ENCODE data around the gene BCL6. TPM values are rescaled to one million over a fixed set of nuclear protein-coding genes. Genes with fewer than 3 reads are reported as not detected.

The BCL6 gene
- total RNA-seq, 2 experiments from 2014 or later: 76.6 to 79.6 TPM

GRCh38 chr3:187758318-187758955 lies 13.2 kb upstream of the BCL6 start:
- Mint-ChIP-seq H3K27ac (no peak overlapping the region), H3K36me3 (ENCODE audit: low read depth) (no peaks in the 10 kb centered on the region), H3K4me1 (ENCODE audit: low read depth) (no peaks in the 10 kb centered on the region), H3K9me3 (no peaks in the 10 kb centered on the region), H3K27me3 (no peaks in the 10 kb centered on the region), H3K4me3 (no peak overlapping the region)
- Histone ChIP-seq H3K4me1 (ENCODE audit: insufficient read depth, low read length) (no peaks in the 10 kb centered on the region), H3K9me3 (ENCODE audit: control insufficient read depth in 1 of 2, insufficient read depth in 1 of 2, low read length in 2 of 2) (no peaks in the 10 kb centered on the region), H3K27me3 (ENCODE audit: control insufficient read depth in 1 of 2, insufficient read depth in 2 of 2, low read length in 2 of 2) (no peaks in the 10 kb centered on the region), H3K4me3 (ENCODE audit: low read length) (no peak overlapping the region), H3K36me3 (ENCODE audit: insufficient read depth, low read length) (no peaks in the 10 kb centered on the region), H3K27ac (ENCODE audit: low read depth in 1 of 2, low read length in 2 of 2) (no peak overlapping the region)
- intact Hi-C loops (cut with DNase I, micrococcal nuclease): no loop called here
- DNase-seq (no peak), ATAC-seq (ENCODE audit: poor library complexity) (no peak)
- ChIA-PET POLR2A (no interaction called here), CTCF (no interaction called here)
- TF ChIP-seq CTCF (IDR thresholded peaks at IDR 0.05): no peak

GRCh38 chr3:187753516-187753915 lies 8.2 kb upstream of the BCL6 start:
- peaks cover 13% of the 10 kb centered on the region for H3K4me1 ChIP-seq (ENCODE audit: insufficient read depth, low read length)
- ChIA-PET CTCF (no interaction called here), POLR2A (no interaction called here)
- H3K27me3 ChIP-seq (ENCODE audit: control insufficient read depth in 1 of 2, insufficient read depth in 2 of 2, low read length in 2 of 2): no peaks in the 10 kb centered on the region
- no peak for TF ChIP-seq CTCF (IDR thresholded peaks at IDR 0.05)
- H3K4me3 Mint-ChIP-seq: no peak overlapping the region
- no peak overlapping the region for H3K27ac Mint-ChIP-seq
- ATAC-seq (ENCODE audit: poor library complexity): no peak
- H3K9me3 ChIP-seq (ENCODE audit: control insufficient read depth in 1 of 2, insufficient read depth in 1 of 2, low read length in 2 of 2): no peaks in the 10 kb centered on the region
- H3K27me3 Mint-ChIP-seq: no peaks in the 10 kb centered on the region
- H3K4me1 Mint-ChIP-seq (ENCODE audit: low read depth): peaks cover 33% of the 10 kb centered on the region
- no peak overlapping the region for H3K27ac ChIP-seq (ENCODE audit: low read depth in 1 of 2, low read length in 2 of 2)
- H3K4me3 ChIP-seq (ENCODE audit: low read length): no peak overlapping the region
- no peak for DNase-seq
- intact Hi-C loops (cut with DNase I, micrococcal nuclease): loop anchor here in 1 of 2 experiments (5.0 kb wide), 1 partner anchor 214 kb away; no protein-coding TSS in a partner anchor
- H3K36me3 Mint-ChIP-seq (ENCODE audit: low read depth): no peaks in the 10 kb centered on the region
- no peaks in the 10 kb centered on the region for H3K36me3 ChIP-seq (ENCODE audit: insufficient read depth, low read length)
- no peaks in the 10 kb centered on the region for H3K9me3 Mint-ChIP-seq

GRCh38 chr3:187750513-187751123 lies 5.3 kb upstream of the BCL6 start:
- Histone ChIP-seq H3K4me3 (ENCODE audit: low read length) (no peak overlapping the region), H3K36me3 (ENCODE audit: insufficient read depth, low read length) (no peaks in the 10 kb centered on the region), H3K9me3 (ENCODE audit: control insufficient read depth in 1 of 2, insufficient read depth in 1 of 2, low read length in 2 of 2) (no peaks in the 10 kb centered on the region), H3K27me3 (ENCODE audit: control insufficient read depth in 1 of 2, insufficient read depth in 2 of 2, low read length in 2 of 2) (no peaks in the 10 kb centered on the region), H3K4me1 (ENCODE audit: insufficient read depth, low read length) (peaks cover 25% of the 10 kb centered on the region), H3K27ac (ENCODE audit: low read depth in 1 of 2, low read length in 2 of 2) (no peak overlapping the region)
- DNase-seq (peak in 1 of 14 experiments; percentile 10), ATAC-seq (ENCODE audit: poor library complexity) (no peak)
- POLR2A ChIA-PET: no interaction called here
- peak overlapping the region; percentile 36 for H3K4me3 Mint-ChIP-seq
- peaks cover 62% of the 10 kb centered on the region for H3K4me1 Mint-ChIP-seq (ENCODE audit: low read depth)
- no peaks in the 10 kb centered on the region for H3K27me3 Mint-ChIP-seq
- H3K27ac Mint-ChIP-seq: peak overlapping the region; percentile 8
- H3K36me3 Mint-ChIP-seq (ENCODE audit: low read depth): peaks cover 3% of the 10 kb centered on the region
- intact Hi-C loops (cut with DNase I, micrococcal nuclease): loop anchor here in 1 of 2 experiments (5.0 kb wide), 1 partner anchor 217 kb away; no protein-coding TSS in a partner anchor
- CTCF ChIA-PET: interaction anchor here (2.7 kb wide), 1 partner anchor 10 kb away, joined by 15 read pairs; no protein-coding TSS in a partner anchor
- TF ChIP-seq CTCF (IDR thresholded peaks at IDR 0.05): no peak
- H3K9me3 Mint-ChIP-seq: no peaks in the 10 kb centered on the region
